Measurements from ENCODE around the gene BMPER. TPM values are rescaled to one million over a fixed set of nuclear protein-coding genes. Genes with fewer than 3 reads are reported as not detected.

The BMPER gene
- polyA plus RNA-seq, 1 donor from 2014 or later, result 2.1 TPM

DNA sequence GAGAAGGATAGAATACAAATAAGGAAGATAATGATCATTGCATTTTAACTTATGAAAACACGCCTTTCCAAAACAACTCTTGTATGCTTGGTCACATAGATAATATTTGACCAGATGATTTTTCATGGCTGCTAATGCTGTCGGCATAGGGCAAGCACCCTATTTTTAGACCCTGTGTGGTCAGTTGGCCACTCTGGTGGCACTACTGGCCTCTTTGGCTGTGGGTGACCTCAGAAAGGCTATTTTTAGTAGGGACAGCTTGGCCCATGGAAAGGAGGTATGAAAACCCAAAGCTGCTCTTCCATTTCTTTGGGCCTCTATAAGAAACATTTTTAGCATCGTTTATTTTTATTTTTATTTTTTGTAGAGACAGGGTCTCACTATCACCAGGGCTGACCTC is 12.3 kb downstream of the BMPER start:
- Histone ChIP-seq H3K79me2 (replicated peaks; ENCODE audit: insufficient read depth, low read length) (no peaks in the 10 kb centered on the region), H3K4me2 (ENCODE audit: low read length) (no peak overlapping the region), H3K9me3 (ENCODE audit: low read length) (no peaks in the 10 kb centered on the region), H3F3A (ENCODE audit: insufficient read depth, low read length, poor library complexity, severe bottlenecking) (no peaks in the 10 kb centered on the region), H3K27me3 (ENCODE audit: insufficient read depth, low read depth, low read length) (no peaks in the 10 kb centered on the region), H2AFZ (ENCODE audit: low read depth, low read length) (no peak overlapping the region), H3K9ac (ENCODE audit: low read length) (no peak overlapping the region), H3K9me2 (ENCODE audit: insufficient read depth, low read length) (no peaks in the 10 kb centered on the region), H3K27ac (ENCODE audit: low read length) (no peak overlapping the region), H3K36me3 (ENCODE audit: insufficient read depth, low read length) (no peaks in the 10 kb centered on the region), H3K4me3 (ENCODE audit: low read length) (no peak overlapping the region), H4K20me1 (ENCODE audit: insufficient read depth) (no peaks in the 10 kb centered on the region)
- TF ChIP-seq EP300 (conservative IDR thresholded peaks at IDR 0.05; ENCODE audit: poor library complexity, severe bottlenecking), result no peak
- TF ChIP-seq EZH2 (IDR thresholded peaks at IDR 0.05; ENCODE audit: borderline replicate concordance, insufficient read depth, low read length, poor library complexity, severe bottlenecking), result no peak
- no peak for TF ChIP-seq MXI1 (conservative IDR thresholded peaks at IDR 0.05; ENCODE audit: poor library complexity, severe bottlenecking)
- no peak for TF ChIP-seq TAF1 (IDR thresholded peaks at IDR 0.05; ENCODE audit: low read depth)
- TF ChIP-seq, protein P1, sequence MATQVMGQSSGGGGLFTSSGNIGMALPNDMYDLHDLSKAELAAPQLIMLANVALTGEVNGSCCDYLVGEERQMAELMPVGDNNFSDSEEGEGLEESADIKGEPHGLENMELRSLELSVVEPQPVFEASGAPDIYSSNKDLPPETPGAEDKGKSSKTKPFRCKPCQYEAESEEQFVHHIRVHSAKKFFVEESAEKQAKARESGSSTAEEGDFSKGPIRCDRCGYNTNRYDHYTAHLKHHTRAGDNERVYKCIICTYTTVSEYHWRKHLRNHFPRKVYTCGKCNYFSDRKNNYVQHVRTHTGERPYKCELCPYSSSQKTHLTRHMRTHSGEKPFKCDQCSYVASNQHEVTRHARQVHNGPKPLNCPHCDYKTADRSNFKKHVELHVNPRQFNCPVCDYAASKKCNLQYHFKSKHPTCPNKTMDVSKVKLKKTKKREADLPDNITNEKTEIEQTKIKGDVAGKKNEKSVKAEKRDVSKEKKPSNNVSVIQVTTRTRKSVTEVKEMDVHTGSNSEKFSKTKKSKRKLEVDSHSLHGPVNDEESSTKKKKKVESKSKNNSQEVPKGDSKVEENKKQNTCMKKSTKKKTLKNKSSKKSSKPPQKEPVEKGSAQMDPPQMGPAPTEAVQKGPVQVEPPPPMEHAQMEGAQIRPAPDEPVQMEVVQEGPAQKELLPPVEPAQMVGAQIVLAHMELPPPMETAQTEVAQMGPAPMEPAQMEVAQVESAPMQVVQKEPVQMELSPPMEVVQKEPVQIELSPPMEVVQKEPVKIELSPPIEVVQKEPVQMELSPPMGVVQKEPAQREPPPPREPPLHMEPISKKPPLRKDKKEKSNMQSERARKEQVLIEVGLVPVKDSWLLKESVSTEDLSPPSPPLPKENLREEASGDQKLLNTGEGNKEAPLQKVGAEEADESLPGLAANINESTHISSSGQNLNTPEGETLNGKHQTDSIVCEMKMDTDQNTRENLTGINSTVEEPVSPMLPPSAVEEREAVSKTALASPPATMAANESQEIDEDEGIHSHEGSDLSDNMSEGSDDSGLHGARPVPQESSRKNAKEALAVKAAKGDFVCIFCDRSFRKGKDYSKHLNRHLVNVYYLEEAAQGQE (IDR thresholded peaks at IDR 0.05; ENCODE audit: borderline replicate concordance), result no peak
- no peak for TF ChIP-seq SMC3 (conservative IDR thresholded peaks at IDR 0.05; ENCODE audit: poor library complexity)
- TF ChIP-seq, protein P2, sequence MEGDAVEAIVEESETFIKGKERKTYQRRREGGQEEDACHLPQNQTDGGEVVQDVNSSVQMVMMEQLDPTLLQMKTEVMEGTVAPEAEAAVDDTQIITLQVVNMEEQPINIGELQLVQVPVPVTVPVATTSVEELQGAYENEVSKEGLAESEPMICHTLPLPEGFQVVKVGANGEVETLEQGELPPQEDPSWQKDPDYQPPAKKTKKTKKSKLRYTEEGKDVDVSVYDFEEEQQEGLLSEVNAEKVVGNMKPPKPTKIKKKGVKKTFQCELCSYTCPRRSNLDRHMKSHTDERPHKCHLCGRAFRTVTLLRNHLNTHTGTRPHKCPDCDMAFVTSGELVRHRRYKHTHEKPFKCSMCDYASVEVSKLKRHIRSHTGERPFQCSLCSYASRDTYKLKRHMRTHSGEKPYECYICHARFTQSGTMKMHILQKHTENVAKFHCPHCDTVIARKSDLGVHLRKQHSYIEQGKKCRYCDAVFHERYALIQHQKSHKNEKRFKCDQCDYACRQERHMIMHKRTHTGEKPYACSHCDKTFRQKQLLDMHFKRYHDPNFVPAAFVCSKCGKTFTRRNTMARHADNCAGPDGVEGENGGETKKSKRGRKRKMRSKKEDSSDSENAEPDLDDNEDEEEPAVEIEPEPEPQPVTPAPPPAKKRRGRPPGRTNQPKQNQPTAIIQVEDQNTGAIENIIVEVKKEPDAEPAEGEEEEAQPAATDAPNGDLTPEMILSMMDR (IDR thresholded peaks at IDR 0.05; ENCODE audit: poor library complexity, severe bottlenecking), result no peak
- no peak for TF ChIP-seq POLR2AphosphoS5 (IDR thresholded peaks at IDR 0.05)
- TF ChIP-seq RAD21 (conservative IDR thresholded peaks at IDR 0.05), result no peak

DNA sequence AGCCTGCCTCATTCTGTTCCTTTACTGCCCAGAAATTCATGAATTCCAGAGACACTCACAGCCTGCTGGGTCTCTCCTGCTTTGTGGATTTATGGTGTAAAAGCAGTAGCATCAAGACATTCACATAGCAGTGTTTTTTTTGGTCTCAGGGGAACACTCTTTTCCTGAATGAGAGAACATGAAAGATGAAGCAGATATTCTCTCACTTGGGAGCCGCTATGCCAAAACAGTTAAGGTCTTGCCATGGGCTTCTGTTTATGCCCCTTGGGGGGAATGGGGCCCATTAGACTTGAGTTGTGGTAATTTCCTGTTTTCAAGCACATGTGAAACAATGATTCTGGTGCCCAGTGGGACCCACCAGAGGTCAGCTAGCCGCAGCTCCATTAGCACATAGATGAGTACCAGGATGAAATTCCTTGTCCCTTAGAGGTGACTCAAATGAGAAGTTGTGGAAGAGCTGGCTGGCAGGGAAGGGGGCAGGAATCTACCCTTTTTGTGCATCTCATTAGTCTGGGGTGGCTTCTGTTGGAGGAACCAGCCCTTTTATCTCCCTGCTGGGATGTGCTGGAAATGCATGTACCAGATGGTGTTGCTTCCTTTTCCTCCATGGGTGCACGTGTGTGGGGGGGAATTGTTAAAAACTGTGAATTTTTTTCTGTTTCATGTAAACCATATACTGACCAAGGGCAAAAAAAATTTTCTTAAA is 13.3 kb downstream of the BMPER start:
- H3K27ac ChIP-seq (ENCODE audit: low read length), result no peak overlapping the region
- H4K20me1 ChIP-seq (ENCODE audit: insufficient read depth), result no peaks in the 10 kb centered on the region
- no peaks in the 10 kb centered on the region for H3K36me3 ChIP-seq (ENCODE audit: insufficient read depth, low read length)
- H3K4me3 ChIP-seq (ENCODE audit: low read length), result no peak overlapping the region
- no peaks in the 10 kb centered on the region for H3K9me2 ChIP-seq (ENCODE audit: insufficient read depth, low read length)
- H2AFZ ChIP-seq (ENCODE audit: low read depth, low read length), result no peak overlapping the region
- no peaks in the 10 kb centered on the region for H3F3A ChIP-seq (ENCODE audit: insufficient read depth, low read length, poor library complexity, severe bottlenecking)
- no peaks in the 10 kb centered on the region for H3K79me2 ChIP-seq (replicated peaks; ENCODE audit: insufficient read depth, low read length)
- H3K4me2 ChIP-seq (ENCODE audit: low read length), result no peak overlapping the region
- no peaks in the 10 kb centered on the region for H3K9me3 ChIP-seq (ENCODE audit: low read length)
- H3K27me3 ChIP-seq (ENCODE audit: insufficient read depth, low read depth, low read length), result no peaks in the 10 kb centered on the region
- TF ChIP-seq, protein P2 (IDR thresholded peaks at IDR 0.05; ENCODE audit: poor library complexity, severe bottlenecking), result no peak
- no peak for TF ChIP-seq TAF1 (IDR thresholded peaks at IDR 0.05; ENCODE audit: low read depth)
- TF ChIP-seq RAD21 (conservative IDR thresholded peaks at IDR 0.05), result no peak
- TF ChIP-seq POLR2AphosphoS5 (IDR thresholded peaks at IDR 0.05), result no peak
- no peak for TF ChIP-seq EZH2 (IDR thresholded peaks at IDR 0.05; ENCODE audit: borderline replicate concordance, insufficient read depth, low read length, poor library complexity, severe bottlenecking)
- TF ChIP-seq, protein P1 (IDR thresholded peaks at IDR 0.05; ENCODE audit: borderline replicate concordance), result no peak
- no peak for TF ChIP-seq SMC3 (conservative IDR thresholded peaks at IDR 0.05; ENCODE audit: poor library complexity)
- no peak for TF ChIP-seq MXI1 (conservative IDR thresholded peaks at IDR 0.05; ENCODE audit: poor library complexity, severe bottlenecking)
- no peak overlapping the region for H3K9ac ChIP-seq (ENCODE audit: low read length)

Measured in neural cell (in vitro differentiated cells).